H9 (cell line): ENCODE results near the gene PFKFB2. TPM values are rescaled to one million over a fixed set of nuclear protein-coding genes. Genes with fewer than 3 reads are reported as not detected.

Source experiments
- DNase-seq: peaks from one replicate; pipeline ENCODE4 v3.0.0-alpha.2; 2017
- H2AFZ ChIP-seq: one replicate; pipeline ENCODE4 v1.6.1; 2013; ENCODE audit warnings: mild to moderate bottlenecking, low read length, control low read depth, moderate library complexity
- H2AK5ac ChIP-seq: 2 replicates; pipeline ENCODE4 v1.6.1; 2013; ENCODE audit warnings: low read length, control low read depth, mixed read lengths; ENCODE audit not compliant: insufficient read length
- H2BK120ac ChIP-seq: one replicate; pipeline ENCODE4 v1.6.1; 2013; ENCODE audit warnings: low read depth, mild to moderate bottlenecking, low read length, control low read depth, inconsistent platforms; ENCODE audit not compliant: poor library complexity, severe bottlenecking
- H2BK12ac ChIP-seq: 2 replicates; pipeline ENCODE4 v1.6.1; 2013; ENCODE audit warnings: low read length, control low read depth, mixed read lengths, low read depth; ENCODE audit not compliant: insufficient read length
- H2BK15ac ChIP-seq: 2 replicates; pipeline ENCODE4 v1.6.1; 2013; ENCODE audit warnings: low read depth, low read length, control low read depth
- H2BK20ac ChIP-seq: one replicate; pipeline ENCODE4 v1.6.1; 2013; ENCODE audit warnings: low read depth, mild to moderate bottlenecking, low read length, control low read depth, inconsistent platforms; ENCODE audit not compliant: poor library complexity, severe bottlenecking
- H2BK5ac ChIP-seq: 2 replicates; pipeline ENCODE4 v1.6.1; 2013; ENCODE audit warnings: low read length, control low read depth, mixed read lengths; ENCODE audit not compliant: insufficient read length
- H3K14ac ChIP-seq: 2 replicates; pipeline ENCODE4 v1.6.1; 2013; ENCODE audit warnings: low read length, control low read depth; ENCODE audit not compliant: insufficient read depth
- H3K18ac ChIP-seq: 2 replicates; pipeline ENCODE4 v1.6.1; 2013; ENCODE audit warnings: low read depth, mild to moderate bottlenecking, mixed read lengths, low read length, control low read depth; ENCODE audit not compliant: insufficient read length
- H3K23ac ChIP-seq: 2 replicates; pipeline ENCODE4 v1.6.1; 2013; ENCODE audit warnings: low read length, control low read depth, mixed read lengths, low read depth; ENCODE audit not compliant: insufficient read length
- H3K23me2 ChIP-seq: 2 replicates; pipeline ENCODE4 v1.6.1; 2013; ENCODE audit warnings: low read depth, mild to moderate bottlenecking, mixed read lengths, low read length, control low read depth; ENCODE audit not compliant: insufficient read length, poor library complexity, severe bottlenecking
- H3K27ac ChIP-seq: 2 replicates; pipeline ENCODE4 v1.5.1; 2013; ENCODE audit warnings: low read length, control low read depth, mixed read lengths, low read depth; ENCODE audit not compliant: insufficient read length
- H3K27me3 ChIP-seq: 2 replicates; pipeline ENCODE4 v1.6.1; 2013; ENCODE audit warnings: low read length, control low read depth, inconsistent platforms; ENCODE audit not compliant: insufficient read depth
- H3K4ac ChIP-seq: 2 replicates; pipeline ENCODE4 v1.6.1; 2013; ENCODE audit warnings: low read depth, mild to moderate bottlenecking, control low read depth, inconsistent platforms, low read length, moderate library complexity
- H3K4me1 ChIP-seq: 2 replicates; pipeline ENCODE4 v1.6.1; 2013; ENCODE audit warnings: low read length, control low read depth, inconsistent platforms; ENCODE audit not compliant: insufficient read depth
- H3K4me2 ChIP-seq: 2 replicates; pipeline ENCODE4 v1.6.1; 2013; ENCODE audit warnings: low read length, control low read depth, mixed read lengths; ENCODE audit not compliant: insufficient read length, insufficient read depth
- H3K56ac ChIP-seq: 2 replicates; pipeline ENCODE4 v1.6.1; 2013; ENCODE audit warnings: low read depth, mild to moderate bottlenecking, mixed read lengths, low read length, control low read depth; ENCODE audit not compliant: insufficient read length
- H3K79me1 ChIP-seq: 2 replicates; pipeline ENCODE4 v1.6.1; 2013; ENCODE audit warnings: low read depth, mild to moderate bottlenecking, moderate library complexity, low read length, control low read depth, inconsistent platforms; ENCODE audit not compliant: insufficient read depth, poor library complexity, severe bottlenecking
- H3K79me2 ChIP-seq: 2 replicates; pipeline ENCODE4 v1.6.1; 2013; ENCODE audit warnings: low read length, control low read depth, inconsistent platforms; ENCODE audit not compliant: insufficient read depth
- H3K9ac ChIP-seq: 2 replicates; pipeline ENCODE4 v1.6.1; 2013; ENCODE audit warnings: low read length, control low read depth, mixed read lengths; ENCODE audit not compliant: insufficient read length; ENCODE audit errors: extremely low read depth
- H3K9me3 ChIP-seq: one replicate; pipeline ENCODE4 v1.6.1; 2013; ENCODE audit warnings: low read depth, low read length, inconsistent platforms; ENCODE audit not compliant: control insufficient read depth
- H3T11ph ChIP-seq: one replicate; pipeline ENCODE4 v1.6.1; 2013; ENCODE audit warnings: mild to moderate bottlenecking, low read length, control low read depth, inconsistent platforms
- H4K20me1 ChIP-seq: one replicate; pipeline ENCODE4 v1.6.1; 2013; ENCODE audit not compliant: control insufficient read depth, insufficient read length, insufficient read depth
- H4K5ac ChIP-seq: 2 replicates; pipeline ENCODE4 v1.6.1; 2013; ENCODE audit warnings: low read depth, mild to moderate bottlenecking, mixed read lengths, low read length, control low read depth; ENCODE audit not compliant: insufficient read length
- H4K8ac ChIP-seq: replicated peaks from 2 replicates; pipeline ENCODE4 v1.6.1; 2013; ENCODE audit warnings: low read length, control low read depth, mixed read lengths, low read depth; ENCODE audit not compliant: insufficient read length
- H4K91ac ChIP-seq: 2 replicates; pipeline ENCODE4 v1.6.1; 2013; ENCODE audit warnings: low read depth, mild to moderate bottlenecking, moderate library complexity, mixed read lengths, low read length, control low read depth; ENCODE audit not compliant: insufficient read length
- H3K27ac Mint-ChIP-seq, 3 experiments: 2 replicates in 2 of 3; 3 replicates in 1 of 3; pipeline ENCODE4 v1.8.0; 2020 to 2021; ENCODE audit warnings: mixed read lengths in 3 of 3, mild to moderate bottlenecking in 1 of 3, moderate library complexity in 1 of 3
- H3K27me3 Mint-ChIP-seq: 2 replicates; pipeline ENCODE4 v1.8.0; 2021; ENCODE audit warnings: low read depth, mild to moderate bottlenecking, moderate library complexity, mixed read lengths
- H3K36me3 Mint-ChIP-seq, 3 experiments: 2 replicates in 2 of 3; 3 replicates in 1 of 3; pipeline ENCODE4 v1.8.0; 2020 to 2021; ENCODE audit warnings: low read depth in 3 of 3, mixed read lengths in 3 of 3; ENCODE audit not compliant: insufficient read depth in 1 of 3
- H3K4me1 Mint-ChIP-seq, 2 experiments: 2 replicates each; pipeline ENCODE4 v1.8.0; 2020; ENCODE audit warnings: mixed read lengths in 2 of 2
- H3K4me3 Mint-ChIP-seq, 2 experiments: 2 replicates in 1 of 2; 3 replicates in 1 of 2; pipeline ENCODE4 v1.8.0; 2020 to 2021; ENCODE audit warnings: mild to moderate bottlenecking in 2 of 2, mixed read lengths in 2 of 2, moderate library complexity in 1 of 2
- H3K9me3 Mint-ChIP-seq, 2 experiments: 2 replicates in 1 of 2; 3 replicates in 1 of 2; pipeline ENCODE4 v1.8.0; 2020; ENCODE audit warnings: mild to moderate bottlenecking in 2 of 2, mixed read lengths in 2 of 2, moderate library complexity in 1 of 2
- WGBS: extraction: QIAGEN DNeasy Blood & Tissue Kit; methylation state at CpG from one replicate; pipeline ENCODE4 v1.1.7; 2013; ENCODE audit warnings: missing lambda C conversion rate, low lambda C conversion rate, mixed read lengths; ENCODE audit not compliant: insufficient read length; ENCODE audit errors: extremely low coverage; 5-methylcytosine and 5-hydroxymethylcytosine counted together
- total RNA-seq: library from RNA; stranded (reverse); gene quantifications from 2 replicates; pipeline ENCODE4 v1.2.1, GENCODE V29; 2021
- TF ChIP-seq, protein P1 (sequence below): fragments of 200-600 bp; sonication (generic); conservative IDR thresholded peaks from 3 replicates; pipeline ENCODE4 v1.8.0; 2021; ENCODE audit warnings: antibody characterized with exemption, mild to moderate bottlenecking

Gene PFKFB2
- total RNA-seq, 1 experiment from 2014 or later: 14.6 TPM

DNA sequence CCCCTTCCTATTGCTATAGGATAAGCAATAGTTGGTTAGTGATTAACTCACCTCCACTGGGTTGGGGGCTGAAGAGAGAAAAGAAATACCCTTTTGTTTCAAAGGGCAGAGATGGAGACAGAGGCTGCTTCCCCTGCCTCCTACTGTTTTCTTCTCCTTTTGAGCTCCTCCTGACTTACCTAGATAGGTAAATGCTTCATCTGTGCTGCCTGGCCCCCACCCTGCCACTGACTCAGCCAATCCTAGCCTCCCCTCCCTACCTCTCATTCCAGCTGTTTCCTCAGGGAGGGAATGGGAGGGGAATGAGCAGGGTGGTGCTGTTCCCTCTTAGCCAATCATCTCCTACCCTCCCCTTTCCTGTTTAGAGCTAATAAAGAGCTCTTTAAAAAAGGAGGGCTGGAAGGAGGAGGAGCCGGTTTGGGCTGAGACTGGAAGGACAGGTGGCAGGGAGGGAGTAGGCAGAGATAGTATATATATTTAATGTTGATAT is 20.5 kb upstream of the PFKFB2 start, which contains the start of gene C1orf116:
TSS of gene C1orf116 (minus strand) at position 229 of the 490 bp plus-strand sequence. CDS start 5,158 bp downstream, outside the sequence.
- Histone ChIP-seq H2BK15ac (no peak within 1 kb of the TSS), H2BK120ac (no peak within 1 kb of the TSS), H3K4me2 (peak within 1 kb of the TSS; percentile 20), H2BK5ac (no peak within 1 kb of the TSS), H2AFZ (no peak within 1 kb of the TSS), H3K4me1 (peaks cover 20% of the 10 kb centered on the region), H3T11ph (no peak within 1 kb of the TSS), H3K27ac (no peak within 1 kb of the TSS), H3K27me3 (no peaks in the 10 kb centered on the region), H3K79me1 (no peaks in the 10 kb centered on the region), H4K20me1 (no peaks in the 10 kb centered on the region), H3K23me2 (no peaks in the 10 kb centered on the region), H4K5ac (no peak within 1 kb of the TSS), H3K9me3 (no peaks in the 10 kb centered on the region), H3K9ac (no peak within 1 kb of the TSS), H2BK20ac (no peak within 1 kb of the TSS), H3K79me2 (no peaks in the 10 kb centered on the region; the same call in 1 of the 2 replicates), H3K23ac (no peak within 1 kb of the TSS), H3K4ac (no peak within 1 kb of the TSS), H3K56ac (no peak within 1 kb of the TSS), H4K91ac (no peak within 1 kb of the TSS), H4K8ac (no peak within 1 kb of the TSS), H2BK12ac (no peak within 1 kb of the TSS), H3K14ac (no peak within 1 kb of the TSS), H3K18ac (no peak within 1 kb of the TSS), H2AK5ac (no peak within 1 kb of the TSS)
- no peaks in the 10 kb centered on the region; a peak in 1 of 7 replicates for H3K36me3 Mint-ChIP-seq
- H3K4me1 Mint-ChIP-seq: peaks cover 44 to 46% of the 10 kb centered on the region in 2 experiments
- TF ChIP-seq, protein P1, sequence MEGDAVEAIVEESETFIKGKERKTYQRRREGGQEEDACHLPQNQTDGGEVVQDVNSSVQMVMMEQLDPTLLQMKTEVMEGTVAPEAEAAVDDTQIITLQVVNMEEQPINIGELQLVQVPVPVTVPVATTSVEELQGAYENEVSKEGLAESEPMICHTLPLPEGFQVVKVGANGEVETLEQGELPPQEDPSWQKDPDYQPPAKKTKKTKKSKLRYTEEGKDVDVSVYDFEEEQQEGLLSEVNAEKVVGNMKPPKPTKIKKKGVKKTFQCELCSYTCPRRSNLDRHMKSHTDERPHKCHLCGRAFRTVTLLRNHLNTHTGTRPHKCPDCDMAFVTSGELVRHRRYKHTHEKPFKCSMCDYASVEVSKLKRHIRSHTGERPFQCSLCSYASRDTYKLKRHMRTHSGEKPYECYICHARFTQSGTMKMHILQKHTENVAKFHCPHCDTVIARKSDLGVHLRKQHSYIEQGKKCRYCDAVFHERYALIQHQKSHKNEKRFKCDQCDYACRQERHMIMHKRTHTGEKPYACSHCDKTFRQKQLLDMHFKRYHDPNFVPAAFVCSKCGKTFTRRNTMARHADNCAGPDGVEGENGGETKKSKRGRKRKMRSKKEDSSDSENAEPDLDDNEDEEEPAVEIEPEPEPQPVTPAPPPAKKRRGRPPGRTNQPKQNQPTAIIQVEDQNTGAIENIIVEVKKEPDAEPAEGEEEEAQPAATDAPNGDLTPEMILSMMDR: no peak
- no peaks in the 10 kb centered on the region for H3K27me3 Mint-ChIP-seq
- peak within 1 kb of the TSS; percentile 11 to 80 (median 40); a peak in 5 of 7 replicates for H3K27ac Mint-ChIP-seq
- DNase-seq: peak; percentile 95
- peak within 1 kb of the TSS; percentile 12 to 66; a peak in 3 of 5 replicates for H3K4me3 Mint-ChIP-seq
- no peaks in the 10 kb centered on the region for H3K9me3 Mint-ChIP-seq
- WGBS: no CpG with 5 or more reads among the region's 1 CpG
